ENCODE results near the gene ATG2B.

- no peak for TF ChIP-seq EZH2 (IDR thresholded peaks at IDR 0.05; ENCODE audit: borderline replicate concordance)
- TF ChIP-seq, protein P1, sequence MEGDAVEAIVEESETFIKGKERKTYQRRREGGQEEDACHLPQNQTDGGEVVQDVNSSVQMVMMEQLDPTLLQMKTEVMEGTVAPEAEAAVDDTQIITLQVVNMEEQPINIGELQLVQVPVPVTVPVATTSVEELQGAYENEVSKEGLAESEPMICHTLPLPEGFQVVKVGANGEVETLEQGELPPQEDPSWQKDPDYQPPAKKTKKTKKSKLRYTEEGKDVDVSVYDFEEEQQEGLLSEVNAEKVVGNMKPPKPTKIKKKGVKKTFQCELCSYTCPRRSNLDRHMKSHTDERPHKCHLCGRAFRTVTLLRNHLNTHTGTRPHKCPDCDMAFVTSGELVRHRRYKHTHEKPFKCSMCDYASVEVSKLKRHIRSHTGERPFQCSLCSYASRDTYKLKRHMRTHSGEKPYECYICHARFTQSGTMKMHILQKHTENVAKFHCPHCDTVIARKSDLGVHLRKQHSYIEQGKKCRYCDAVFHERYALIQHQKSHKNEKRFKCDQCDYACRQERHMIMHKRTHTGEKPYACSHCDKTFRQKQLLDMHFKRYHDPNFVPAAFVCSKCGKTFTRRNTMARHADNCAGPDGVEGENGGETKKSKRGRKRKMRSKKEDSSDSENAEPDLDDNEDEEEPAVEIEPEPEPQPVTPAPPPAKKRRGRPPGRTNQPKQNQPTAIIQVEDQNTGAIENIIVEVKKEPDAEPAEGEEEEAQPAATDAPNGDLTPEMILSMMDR (IDR thresholded peaks at IDR 0.05; ENCODE audit: poor library complexity): no peak
These were observed 35.3 kb upstream of the ATG2B start for GRCh38 chr14:96398432-96398831.

All from hepatocyte (in vitro differentiated cells).